OCI-LY3 (cell line): ENCODE data around the gene ACOX3.
"Not testable (repeated sequence)": the region's sequence is repeated elsewhere in the genome, so short reads cannot be mapped to it uniquely, and the experiment has no call there.

Experiments
- H2AFZ ChIP-seq: fragments of 200-600, 300-600 bp; shearing (Covaris generic); 2 replicates; pipeline ENCODE4 v1.6.0; 2014; ENCODE audit warnings: antibody characterized with exemption, low read depth, low read length
- H3K27ac ChIP-seq: fragments of 200-600, 300-600 bp; sonication (generic); 2 replicates; pipeline ENCODE4 v1.5.1; 2014; ENCODE audit warnings: mild to moderate bottlenecking, low read length, moderate library complexity, mixed read lengths
- H3K27me3 ChIP-seq: fragments of 200-600, 300-600 bp; sonication (generic); 2 replicates; pipeline ENCODE4 v1.6.1; 2014; ENCODE audit warnings: low read depth, low read length, mixed read lengths
- H3K36me3 ChIP-seq: fragments of 200-600, 300-600 bp; sonication (generic); replicated peaks from 2 replicates; pipeline ENCODE3; 2014; ENCODE audit warnings: low read depth, low read length, mixed read lengths
- H3K4me1 ChIP-seq: fragments of 300-600, 200-600 bp; sonication (generic); 2 replicates; pipeline ENCODE4 v1.6.1; 2014; ENCODE audit warnings: low read length, mixed read lengths
- H3K4me2 ChIP-seq: fragments of 200-600, 300-600 bp; sonication (generic); 2 replicates; pipeline ENCODE4 v1.6.1; 2014; ENCODE audit warnings: low read length, mixed read lengths
- H3K4me3 ChIP-seq: fragments of 300-600, 200-600 bp; sonication (generic); 2 replicates; pipeline ENCODE4 v1.5.1; 2014; ENCODE audit warnings: antibody characterized with exemption, mild to moderate bottlenecking, low read length, moderate library complexity
- H3K79me2 ChIP-seq: fragments of 300-600, 200-600 bp; shearing (Covaris generic); 2 replicates; pipeline ENCODE4 v1.6.1; 2014; ENCODE audit warnings: mild to moderate bottlenecking, low read length, mixed read lengths
- H3K9ac ChIP-seq: fragments of 300-600, 200-600 bp; shearing (Covaris generic); 2 replicates; pipeline ENCODE4 v1.6.0; 2014; ENCODE audit warnings: mild to moderate bottlenecking, low read length, moderate library complexity
- H3K9me3 ChIP-seq: fragments of 200-600, 300-600 bp; shearing (Covaris generic); 2 replicates; pipeline ENCODE4 v1.6.1; 2014; ENCODE audit warnings: low read length, mixed read lengths; ENCODE audit not compliant: insufficient read depth
- H4K20me1 ChIP-seq: fragments of 200-600, 300-600 bp; sonication (generic); 2 replicates; pipeline ENCODE4 v1.6.1; 2016; ENCODE audit warnings: low read length, mixed read lengths; ENCODE audit not compliant: insufficient read depth
- EZH2phosphoT487 ChIP-seq: fragments of 200-600 bp; shearing (Covaris generic); IDR thresholded peaks from 2 replicates; pipeline ENCODE4 v1.6.1; 2018; ENCODE audit warnings: antibody characterized with exemption, mixed run types, low read depth
- TF ChIP-seq, protein P1 (sequence below): fragments of 200-600, 300-600 bp; sonication (generic); IDR thresholded peaks from 2 replicates; pipeline ENCODE4 v1.5.1; 2014; ENCODE audit warnings: antibody characterized with exemption, low read length, low read depth

Gene ACOX3

GRCh38 chr4:8342651-8343261 is 97.8 kb downstream of the ACOX3 start:
- no peak overlapping the region for H2AFZ ChIP-seq
- H3K27me3 ChIP-seq = peaks cover 3% of the 10 kb centered on the region; the same call in 1 of the 2 replicates
- H3K4me2 ChIP-seq = no peak overlapping the region
- H3K79me2 ChIP-seq = no peaks in the 10 kb centered on the region
- peaks cover 9% of the 10 kb centered on the region for H3K4me1 ChIP-seq
- no peaks in the 10 kb centered on the region for H4K20me1 ChIP-seq
- no peak overlapping the region for H3K9ac ChIP-seq
- no peak for TF ChIP-seq EZH2phosphoT487
- TF ChIP-seq, protein P1, sequence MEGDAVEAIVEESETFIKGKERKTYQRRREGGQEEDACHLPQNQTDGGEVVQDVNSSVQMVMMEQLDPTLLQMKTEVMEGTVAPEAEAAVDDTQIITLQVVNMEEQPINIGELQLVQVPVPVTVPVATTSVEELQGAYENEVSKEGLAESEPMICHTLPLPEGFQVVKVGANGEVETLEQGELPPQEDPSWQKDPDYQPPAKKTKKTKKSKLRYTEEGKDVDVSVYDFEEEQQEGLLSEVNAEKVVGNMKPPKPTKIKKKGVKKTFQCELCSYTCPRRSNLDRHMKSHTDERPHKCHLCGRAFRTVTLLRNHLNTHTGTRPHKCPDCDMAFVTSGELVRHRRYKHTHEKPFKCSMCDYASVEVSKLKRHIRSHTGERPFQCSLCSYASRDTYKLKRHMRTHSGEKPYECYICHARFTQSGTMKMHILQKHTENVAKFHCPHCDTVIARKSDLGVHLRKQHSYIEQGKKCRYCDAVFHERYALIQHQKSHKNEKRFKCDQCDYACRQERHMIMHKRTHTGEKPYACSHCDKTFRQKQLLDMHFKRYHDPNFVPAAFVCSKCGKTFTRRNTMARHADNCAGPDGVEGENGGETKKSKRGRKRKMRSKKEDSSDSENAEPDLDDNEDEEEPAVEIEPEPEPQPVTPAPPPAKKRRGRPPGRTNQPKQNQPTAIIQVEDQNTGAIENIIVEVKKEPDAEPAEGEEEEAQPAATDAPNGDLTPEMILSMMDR = no peak; the same call in 1 of the 2 replicates
- H3K36me3 ChIP-seq = no peaks in the 10 kb centered on the region
- H3K4me3 ChIP-seq = no peak overlapping the region
- H3K9me3 ChIP-seq = no peaks in the 10 kb centered on the region
- H3K27ac ChIP-seq = no peak overlapping the region

- TF ChIP-seq, protein P1 = no peak
- no peak for TF ChIP-seq EZH2phosphoT487
- H3K27me3 ChIP-seq = peaks cover 3% of the 10 kb centered on the region; the same call in 1 of the 2 replicates
- no peak overlapping the region for H3K27ac ChIP-seq
- H3K9me3 ChIP-seq = no peaks in the 10 kb centered on the region
- H3K4me2 ChIP-seq = no peak overlapping the region
- no peak overlapping the region for H3K4me3 ChIP-seq
- H2AFZ ChIP-seq = no peak overlapping the region
- no peaks in the 10 kb centered on the region for H3K36me3 ChIP-seq
- peaks cover 9% of the 10 kb centered on the region for H3K4me1 ChIP-seq
- no peaks in the 10 kb centered on the region for H4K20me1 ChIP-seq
- H3K9ac ChIP-seq = no peak overlapping the region
- H3K79me2 ChIP-seq = no peaks in the 10 kb centered on the region
Measured at GRCh38 chr4:8341691-8342090, 98.8 kb downstream of the ACOX3 start.

DNA sequence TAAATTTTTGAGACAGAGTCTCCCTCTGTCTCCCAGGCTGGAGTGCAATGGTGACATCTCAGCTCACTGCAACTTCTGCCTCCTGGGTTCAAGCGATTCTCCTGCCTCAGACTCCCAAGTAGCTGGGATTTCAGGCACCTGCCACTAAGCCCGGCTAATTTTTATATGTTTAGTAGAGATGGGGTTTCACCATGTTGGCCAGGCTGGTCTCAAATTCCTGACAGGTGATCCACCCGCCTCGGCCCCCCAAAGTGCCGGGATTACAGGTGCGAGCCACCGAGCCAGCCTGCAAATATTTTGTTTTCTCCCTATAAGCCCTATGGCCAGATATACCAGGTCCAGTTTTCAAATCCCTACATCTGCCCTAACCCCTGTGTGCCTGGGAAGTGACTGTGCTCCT is 99.2 kb downstream of the ACOX3 start:
- H3K4me2 ChIP-seq, H3K79me2 ChIP-seq, H3K4me3 ChIP-seq, H3K36me3 ChIP-seq, H3K27me3 ChIP-seq, H3K4me1 ChIP-seq, H3K9me3 ChIP-seq, H3K9ac ChIP-seq, H4K20me1 ChIP-seq, H3K27ac ChIP-seq, H2AFZ ChIP-seq: not testable (repeated sequence)

GRCh38 chr4:8340781-8341241 is 99.7 kb downstream of the ACOX3 start:
- Histone ChIP-seq H3K27me3 (peaks cover 3% of the 10 kb centered on the region; the same call in 1 of the 2 replicates), H4K20me1 (no peaks in the 10 kb centered on the region), H3K27ac (no peak overlapping the region), H3K79me2 (no peaks in the 10 kb centered on the region), H3K36me3 (no peaks in the 10 kb centered on the region), H3K4me2 (no peak overlapping the region), H3K4me3 (no peak overlapping the region), H3K9ac (no peak overlapping the region), H3K4me1 (peaks cover 9% of the 10 kb centered on the region), H3K9me3 (no peaks in the 10 kb centered on the region), H2AFZ (no peak overlapping the region)
- TF ChIP-seq EZH2phosphoT487 = no peak

DNA sequence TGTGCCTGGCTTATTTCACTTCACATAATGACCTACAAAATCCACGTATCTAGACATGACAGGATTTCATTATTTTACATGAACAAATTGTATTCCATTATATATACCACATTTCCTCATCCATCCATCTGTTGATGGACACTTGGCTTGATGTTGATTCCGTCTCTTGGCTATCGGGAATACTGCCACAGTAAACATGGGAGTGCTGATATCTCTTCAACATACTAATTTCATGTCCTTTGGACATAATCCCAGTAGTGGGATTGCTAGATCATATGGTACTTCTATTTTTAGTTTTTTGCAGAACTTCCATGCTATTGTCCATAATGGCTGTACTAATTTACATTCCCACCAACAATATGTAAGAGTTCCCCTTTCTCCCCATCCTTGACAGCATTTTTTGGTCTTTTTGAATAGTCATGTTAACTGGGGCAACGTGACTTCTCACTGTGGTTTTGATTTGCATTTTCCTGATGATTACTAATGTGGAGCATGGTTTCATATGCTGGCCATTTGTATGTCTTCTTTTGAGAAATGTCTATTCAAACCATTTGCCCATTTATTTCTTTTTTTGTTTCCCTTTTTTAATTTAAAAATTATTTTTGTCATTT is 102.1 kb downstream of the ACOX3 start:
- H2AFZ ChIP-seq = no peak overlapping the region
- no peaks in the 10 kb centered on the region for H3K79me2 ChIP-seq
- no peak overlapping the region for H3K9ac ChIP-seq
- no peak overlapping the region for H3K4me2 ChIP-seq
- H3K4me3 ChIP-seq = no peak overlapping the region
- H3K4me1 ChIP-seq = peaks cover 9% of the 10 kb centered on the region
- H3K36me3 ChIP-seq = no peaks in the 10 kb centered on the region
- H3K9me3 ChIP-seq = no peaks in the 10 kb centered on the region
- peaks cover 3% of the 10 kb centered on the region; the same call in 1 of the 2 replicates for H3K27me3 ChIP-seq
- TF ChIP-seq, protein P1 = no peak
- TF ChIP-seq EZH2phosphoT487 = no peak
- no peak overlapping the region for H3K27ac ChIP-seq
- no peaks in the 10 kb centered on the region for H4K20me1 ChIP-seq
